IMR-90 (cell line): Measurements from ENCODE around the gene SLC25A24. TPM values are rescaled to one million over a fixed set of nuclear protein-coding genes. Genes with fewer than 3 reads are reported as not detected.

ENCODE experiments used
- ATAC-seq: fragments of 200-7000 bp; cut with Tn5 transposase; 2 replicates; pipeline ENCODE4 v1.9.1; 2020; ENCODE audit warnings: low read depth, mild to moderate bottlenecking, moderate library complexity
- BruUV-seq: library from RNA; stranded (reverse); fragments of 400-500 nt; replicated peaks from 2 replicates; lab custom pipeline; 2021; lab: Mats Ljungman, UMichigan
- CTCF ChIA-PET: fragments of 300-600 bp; formaldehyde crosslinking; extraction: SDS; loops from one replicate; lab custom pipeline; 2021; ENCODE audit warnings: antibody characterized with exemption; lab: Yijun Ruan, JAX
- POLR2A ChIA-PET: fragments of 300-600 bp; sonication (Branson Sonifier 250); formaldehyde crosslinking; loops from one replicate; lab custom pipeline; 2022; ENCODE audit warnings: antibody characterized with exemption; ENCODE audit not compliant: unreplicated experiment; lab: Charles Lee
- DNase-seq: peaks from one replicate; pipeline ENCODE4 v3.0.0; 2013
- H2AFZ ChIP-seq: replicated peaks from 2 replicates; pipeline ENCODE3; 2013; ENCODE audit warnings: low read length, mild to moderate bottlenecking; ENCODE audit not compliant: poor library complexity
- H2AK5ac ChIP-seq: 2 replicates; pipeline ENCODE4 v1.6.1; 2013; ENCODE audit warnings: low read depth, low read length, inconsistent platforms
- H2AK9ac ChIP-seq: replicated peaks from 2 replicates; pipeline ENCODE3; 2013; ENCODE audit warnings: mild to moderate bottlenecking, low read depth, low read length, moderate library complexity; ENCODE audit not compliant: poor library complexity
- H2BK120ac ChIP-seq: 2 replicates; pipeline ENCODE4 v1.6.1; 2013; ENCODE audit warnings: low read depth, low read length, inconsistent platforms
- H2BK15ac ChIP-seq: 3 replicates; pipeline ENCODE4 v1.6.1; 2013; ENCODE audit warnings: low read depth, low read length, inconsistent platforms
- H2BK20ac ChIP-seq: 2 replicates; pipeline ENCODE4 v1.6.1; 2013; ENCODE audit warnings: low read depth, mild to moderate bottlenecking, inconsistent platforms, low read length, moderate library complexity
- H2BK5ac ChIP-seq: 2 replicates; pipeline ENCODE4 v1.6.1; 2013; ENCODE audit warnings: mild to moderate bottlenecking, low read depth, low read length, inconsistent platforms; ENCODE audit not compliant: poor library complexity, severe bottlenecking
- H3K14ac ChIP-seq: replicated peaks from 2 replicates; pipeline ENCODE4 v1.6.1; 2013; ENCODE audit warnings: low read depth, low read length, inconsistent platforms
- H3K18ac ChIP-seq: 2 replicates; pipeline ENCODE4 v1.6.1; 2013; ENCODE audit warnings: low read depth, low read length, control low read depth
- H3K23ac ChIP-seq: 2 replicates; pipeline ENCODE4 v1.6.1; 2013; ENCODE audit warnings: low read depth, low read length, inconsistent platforms
- H3K27ac ChIP-seq: 2 replicates; pipeline ENCODE4 v1.5.1; 2013; ENCODE audit warnings: mild to moderate bottlenecking, control low read depth, low read length; ENCODE audit not compliant: insufficient read depth
- H3K27me3 ChIP-seq: 2 replicates; pipeline ENCODE4 v1.6.1; 2013; ENCODE audit warnings: low read length; ENCODE audit not compliant: control insufficient read depth, insufficient read depth
- H3K36me3 ChIP-seq: 2 replicates; pipeline ENCODE4 v1.6.1; 2013; ENCODE audit warnings: low read length, mixed read lengths; ENCODE audit not compliant: control insufficient read depth, insufficient read depth
- H3K4ac ChIP-seq: 2 replicates; pipeline ENCODE4 v1.6.1; 2013; ENCODE audit warnings: low read depth, low read length, inconsistent platforms
- H3K4me1 ChIP-seq: 2 replicates; pipeline ENCODE4 v1.6.1; 2013; ENCODE audit warnings: low read length, mixed read lengths; ENCODE audit not compliant: control insufficient read depth, insufficient read depth
- H3K4me2 ChIP-seq: 2 replicates; pipeline ENCODE4 v1.6.1; 2013; ENCODE audit warnings: low read depth, mild to moderate bottlenecking, control low read depth, low read length, moderate library complexity
- H3K4me3 ChIP-seq: 2 replicates; pipeline ENCODE4 v1.5.1; 2013; ENCODE audit warnings: low read depth, mild to moderate bottlenecking, control low read depth, low read length, moderate library complexity; ENCODE audit not compliant: insufficient read depth
- H3K56ac ChIP-seq: 2 replicates; pipeline ENCODE4 v1.6.1; 2013; ENCODE audit warnings: low read length, inconsistent platforms; ENCODE audit not compliant: insufficient read depth; ENCODE audit errors: extremely low read depth
- H3K79me1 ChIP-seq, 2 experiments: 2 replicates each; pipeline ENCODE4 v1.6.1; 2013; ENCODE audit warnings: low read length in 2 of 2, inconsistent platforms in 1 of 2, low read depth in 1 of 2
- H3K9ac ChIP-seq: 2 replicates; pipeline ENCODE4 v1.6.1; 2013; ENCODE audit warnings: low read depth, low read length, control low read depth
- H3K9me1 ChIP-seq: 2 replicates; pipeline ENCODE4 v1.6.1; 2013; ENCODE audit warnings: low read length, inconsistent platforms; ENCODE audit not compliant: insufficient read depth
- H3K9me3 ChIP-seq: 2 replicates; pipeline ENCODE4 v1.6.1; 2013; ENCODE audit warnings: low read length; ENCODE audit not compliant: control insufficient read depth, insufficient read depth
- H4K20me1 ChIP-seq: 2 replicates; pipeline ENCODE4 v1.6.1; 2013; ENCODE audit warnings: low read length, inconsistent platforms; ENCODE audit not compliant: insufficient read depth
- H4K5ac ChIP-seq: 2 replicates; pipeline ENCODE4 v1.6.1; 2013; ENCODE audit warnings: mild to moderate bottlenecking, low read depth, low read length, control low read depth
- H4K8ac ChIP-seq, 2 experiments: 2 replicates each; pipeline ENCODE4 v1.6.1; 2013; ENCODE audit warnings: low read depth in 2 of 2, low read length in 2 of 2, control low read depth in 1 of 2, inconsistent platforms in 1 of 2
- H4K91ac ChIP-seq: 2 replicates; pipeline ENCODE4 v1.6.1; 2013; ENCODE audit warnings: low read depth, low read length, inconsistent platforms; ENCODE audit not compliant: insufficient read depth
- CEBPB ChIP-seq: IDR thresholded peaks from 2 replicates; pipeline ENCODE4 v1.6.1; 2012; ENCODE audit warnings: low read depth, low read length, improper control_type of control experiment
- MAFK ChIP-seq: IDR thresholded peaks from 2 replicates; pipeline ENCODE4 v1.6.1; 2012; ENCODE audit warnings: low read depth, low read length, improper control_type of control experiment
- MXI1 ChIP-seq: IDR thresholded peaks from 2 replicates; pipeline ENCODE4 v1.6.1; 2012; ENCODE audit warnings: low read depth, mild to moderate bottlenecking, low read length, moderate library complexity, borderline replicate concordance
- NFE2L2 ChIP-seq: fragments of 150-350 bp; IDR thresholded peaks from 2 replicates; pipeline ENCODE4 v1.6.1; 2016; ENCODE audit warnings: low read depth, mild to moderate bottlenecking, low read length
- POLR2A ChIP-seq: IDR thresholded peaks from 2 replicates; pipeline ENCODE4 v1.6.1; 2012; ENCODE audit warnings: mild to moderate bottlenecking, low read depth, low read length
- RAD21 ChIP-seq: IDR thresholded peaks from 2 replicates; pipeline ENCODE4 v1.6.1; 2012; ENCODE audit warnings: low read length, improper control_type of control experiment
- RFX5 ChIP-seq: IDR thresholded peaks from 2 replicates; pipeline ENCODE4 v1.8.0; 2012; ENCODE audit warnings: low read depth, mild to moderate bottlenecking, low read length, moderate library complexity
- WGBS, 2 experiments: methylation state at CpG; one replicate each; pipeline versions ENCODE4 v1.1.5 to v1.1.7; 2013; ENCODE audit warnings: missing lambda C conversion rate in 2 of 2; ENCODE audit not compliant: insufficient read length in 1 of 2; ENCODE audit errors: extremely low coverage in 2 of 2; 5-methylcytosine and 5-hydroxymethylcytosine counted together
- dilution Hi-C: fragments of 300-500 bp; cut with HindIII; formaldehyde crosslinking; loops from one replicate; pipeline ENCODE4 v1.14.3; 2018; ENCODE audit warnings: low sequenced_read_pairs; ENCODE audit not compliant: unreplicated experiment
- in situ Hi-C: fragments of 300-500 bp; cut with MboI; formaldehyde crosslinking; loops from 3 replicates; pipeline ENCODE4 v1.14.3; 2019; ENCODE audit warnings: low sequenced_read_pairs, inconsistent platforms, mixed read lengths
- intact Hi-C: fragments of 100-400 bp; cut with micrococcal nuclease; formaldehyde crosslinking; loops from 2 replicates; pipeline ENCODE4 v1.10.0; 2022
- polyA plus RNA-seq, 3 experiments: library from polyadenylated mRNA; depleted of rRNA; stranded (reverse); fragments of >200 nt; gene quantifications; 2 replicates each; pipeline ENCODE4 v1.2.3, GENCODE V29; 2012; ENCODE audit warnings: low replicate concordance in 1 of 3
- total RNA-seq: library from RNA; depleted of rRNA; stranded (reverse); fragments of >200 nt; gene quantifications from 2 replicates; pipeline ENCODE4 v1.2.3, GENCODE V29; 2012
- TF ChIP-seq, protein P1 (sequence below): fragments of 150-350 bp; IDR thresholded peaks from 2 replicates; pipeline ENCODE4 v1.6.1; 2017; ENCODE audit warnings: mild to moderate bottlenecking, antibody characterized with exemption, low read length, low read depth

SLC25A24 gene
- total and polyA plus RNA-seq, 2 of the 4 experiments (the other 2 are of a cell fraction) = 19.4 to 20.4 TPM

DNA sequence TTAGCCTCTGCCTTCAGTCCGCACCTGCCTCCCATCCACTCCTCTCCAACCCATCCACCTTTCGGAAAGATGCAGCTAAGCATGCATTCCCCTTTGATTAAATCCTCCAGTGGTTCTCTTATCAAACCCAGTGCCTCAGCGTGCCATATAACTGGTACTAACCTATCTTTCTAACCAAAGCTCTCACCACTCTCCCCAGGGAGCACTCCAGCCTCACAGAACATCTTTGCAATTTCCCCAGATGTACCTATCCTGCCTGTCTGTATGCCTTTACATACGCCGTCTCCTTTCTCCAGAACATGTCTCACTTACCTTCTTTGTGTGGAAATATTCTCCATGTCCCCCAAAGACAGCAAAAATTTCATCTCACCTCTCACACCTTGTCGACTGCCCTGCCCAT, 80.0 kb downstream of the SLC25A24 start:
- DNase-seq = no peak
- H2AK5ac ChIP-seq = no peak overlapping the region
- H4K91ac ChIP-seq = no peak overlapping the region
- no peaks in the 10 kb centered on the region for H4K20me1 ChIP-seq
- H3K4me1 ChIP-seq = no peaks in the 10 kb centered on the region
- dilution Hi-C loops = no loop called here
- no peaks in the 10 kb centered on the region for H3K9me1 ChIP-seq
- no peaks in the 10 kb centered on the region for H3K36me3 ChIP-seq
- no peak overlapping the region for H3K4me3 ChIP-seq
- no peak overlapping the region for H3K27ac ChIP-seq
- no TSS peak for BruUV-seq
- H3K56ac ChIP-seq = no peak overlapping the region
- H3K27me3 ChIP-seq = peaks cover 6% of the 10 kb centered on the region; the same call in 1 of the 2 replicates
- ChIA-PET POLR2A (no interaction called here), CTCF (interaction anchor here (0.7 kb wide), 1 partner anchor 338 kb away, joined by 3 read pairs; no protein-coding TSS in a partner anchor)
- in situ Hi-C loops = no loop called here
- no peak for ATAC-seq
- H2BK120ac ChIP-seq = no peak overlapping the region
- no peak overlapping the region for H3K9ac ChIP-seq
- H2BK20ac ChIP-seq = no peak overlapping the region
- no peak overlapping the region for H3K18ac ChIP-seq
- 92% methylated on average over 3 of the region's 6 CpGs; no CpG with 5 or more reads in 1 of the 2 experiments for WGBS, 2 experiments
- H2AFZ ChIP-seq = no peak overlapping the region
- no peak overlapping the region for H4K8ac ChIP-seq
- H3K79me1 ChIP-seq = no peaks in the 10 kb centered on the region
- H3K9me3 ChIP-seq = no peaks in the 10 kb centered on the region
- TF ChIP-seq MAFK (no peak), NFE2L2 (no peak), MXI1 (no peak), RFX5 (no peak), CEBPB (no peak), RAD21 (no peak), POLR2A (no peak)
- TF ChIP-seq, protein P1, sequence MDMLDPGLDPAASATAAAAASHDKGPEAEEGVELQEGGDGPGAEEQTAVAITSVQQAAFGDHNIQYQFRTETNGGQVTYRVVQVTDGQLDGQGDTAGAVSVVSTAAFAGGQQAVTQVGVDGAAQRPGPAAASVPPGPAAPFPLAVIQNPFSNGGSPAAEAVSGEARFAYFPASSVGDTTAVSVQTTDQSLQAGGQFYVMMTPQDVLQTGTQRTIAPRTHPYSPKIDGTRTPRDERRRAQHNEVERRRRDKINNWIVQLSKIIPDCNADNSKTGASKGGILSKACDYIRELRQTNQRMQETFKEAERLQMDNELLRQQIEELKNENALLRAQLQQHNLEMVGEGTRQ = no peak
- H3K23ac ChIP-seq = no peak overlapping the region
- H4K5ac ChIP-seq = no peak overlapping the region
- intact Hi-C loops = no loop called here
- no peak overlapping the region for H2AK9ac ChIP-seq
- H2BK5ac ChIP-seq = no peak overlapping the region
- no peak overlapping the region for H3K4me2 ChIP-seq
- H3K4ac ChIP-seq = no peak overlapping the region
- H3K14ac ChIP-seq = no peak overlapping the region
- H2BK15ac ChIP-seq = no peak overlapping the region
